GM19351 (cell line): ENCODE measurements around the gene FAM184A.

ENCODE experiments used
- ATAC-seq: cut with Tn5 transposase; IDR thresholded peaks from one replicate; pipeline ENCODE4 v1.9.1; 2021; ENCODE audit warnings: mild to moderate bottlenecking, moderate library complexity; ENCODE audit not compliant: unreplicated experiment

Gene FAM184A

GRCh38 chr6:118918329-118918725 lies 160.1 kb downstream of the FAM184A start:
- ATAC-seq, result no peak

- no peak for ATAC-seq
These were observed 160.7 kb downstream of the FAM184A start for GRCh38 chr6:118917546-118918328.

GRCh38 chr6:118914598-118914997 lies 163.9 kb downstream of the FAM184A start:
- no peak for ATAC-seq

GRCh38 chr6:118913161-118913560 lies 165.3 kb downstream of the FAM184A start:
- no peak for ATAC-seq

- no peak for ATAC-seq
These were observed 165.8 kb downstream of the FAM184A start for GRCh38 chr6:118912646-118913045.
